ENCODE measurements around the gene CIDEB. TPM values are rescaled to one million over a fixed set of nuclear protein-coding genes. Genes with fewer than 3 reads are reported as not detected.

The CIDEB gene
- total and polyA plus RNA-seq, 2 donors (not counting 1 experiment from before 2014, with no cell fraction given), result 26.2 to 32.8 TPM

DNA sequence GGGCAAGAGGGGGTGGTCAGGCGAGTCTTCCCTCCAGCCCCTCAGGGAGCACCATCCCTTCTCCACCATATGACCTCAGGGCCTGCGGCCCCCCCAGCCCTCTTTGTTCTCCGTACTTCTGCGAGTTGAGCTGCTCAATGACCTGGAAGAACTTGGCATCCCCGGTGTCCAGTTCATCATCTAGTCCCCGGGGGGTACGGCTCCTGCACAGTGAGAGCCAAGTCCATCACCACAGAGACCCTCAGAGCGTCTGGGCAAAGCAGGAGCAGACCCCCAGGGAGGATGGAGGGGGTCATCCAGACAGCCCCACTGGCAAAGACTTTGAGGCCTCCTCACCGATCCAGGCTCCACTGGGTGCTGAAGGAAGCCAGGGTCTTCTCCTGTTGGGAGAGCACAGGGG, 18.2 kb upstream of the CIDEB start:
- peaks cover 0 to 6% (median 0%) of the 10 kb centered on the region in 4 experiments for H3K27me3 ChIP-seq (replicated peaks in 1 of 4; ENCODE audit: control extremely low read depth in 1 of 4, control insufficient read depth in 3 of 4, insufficient read depth in 4 of 4, low read length in 3 of 4)
- no peak for DNase-seq
- no peak overlapping the region for H3K4me2 ChIP-seq (replicated peaks; ENCODE audit: low read depth, low read length, poor library complexity, severe bottlenecking)
- no peak for ATAC-seq (ENCODE audit: low read depth)
- H3K4me1 Mint-ChIP-seq, result peaks cover 15% of the 10 kb centered on the region
- intact Hi-C loops (cut with micrococcal nuclease), result no loop called here
- H3K4me1 ChIP-seq (ENCODE audit: control insufficient read depth in 2 of 2, insufficient read depth in 2 of 2, low read length in 2 of 2), result peaks cover 5 to 9% of the 10 kb centered on the region in 2 donors
- H3K27ac Mint-ChIP-seq, result no peak overlapping the region
- ChIA-PET CTCF (interaction anchor here (1.9 to 9.1 kb wide), 4 partner anchors 18 to 111 kb away, joined by 5 to 65 read pairs (median 12); partner anchors contain the start of genes CIDEB and LTB4R2), POLR2A (interaction anchor here (0.8 kb wide), 1 partner anchor 15 kb away, joined by 5 read pairs; the partner anchor contains the start of gene LTB4R)
- H3K79me2 ChIP-seq (ENCODE audit: control insufficient read depth, insufficient read depth, low read length), result no peaks in the 10 kb centered on the region
- no peak overlapping the region for H3K4me3 Mint-ChIP-seq
- no peak overlapping the region for H3K4me3 ChIP-seq (ENCODE audit: control extremely low read depth in 1 of 5, extremely low read depth in 1 of 5, insufficient read depth in 1 of 5, low read depth in 2 of 5, low read length in 4 of 5)
- H3K27me3 Mint-ChIP-seq, result no peaks in the 10 kb centered on the region
- no peaks in the 10 kb centered on the region for H3K9me3 ChIP-seq (ENCODE audit: control extremely low read depth in 1 of 3, control insufficient read depth in 2 of 3, insufficient read depth in 1 of 3, low read length in 2 of 3)
- no peak for TF ChIP-seq CTCF (IDR thresholded peaks at IDR 0.05)
- TF ChIP-seq EZH2 (IDR thresholded peaks at IDR 0.05; ENCODE audit: borderline replicate concordance, insufficient read depth, low read depth, low read length, poor library complexity, severe bottlenecking), result no peak
- no peak overlapping the region for H3K9ac ChIP-seq (ENCODE audit: low read length)
- WGBS (ENCODE audit: insufficient coverage), result 93% methylated on average over 6 of the region's 9 CpGs
- no peaks in the 10 kb centered on the region for H4K20me1 ChIP-seq (ENCODE audit: control insufficient read depth, insufficient read depth, low read length, poor library complexity, severe bottlenecking)
- H3K9me3 Mint-ChIP-seq (ENCODE audit: insufficient read depth), result no peaks in the 10 kb centered on the region
- no peak overlapping the region for H3K27ac ChIP-seq (ENCODE audit: low read length in 2 of 2)
- no peak overlapping the region for H2AFZ ChIP-seq (ENCODE audit: insufficient read depth, low read depth, low read length, poor library complexity, severe bottlenecking)
- H3K36me3 ChIP-seq (replicated peaks in 1 of 2; ENCODE audit: control extremely low read depth in 1 of 2, control insufficient read depth in 1 of 2, extremely low read depth in 1 of 2, insufficient read depth in 2 of 2, low read length in 1 of 2), result no peaks in the 10 kb centered on the region

DNA sequence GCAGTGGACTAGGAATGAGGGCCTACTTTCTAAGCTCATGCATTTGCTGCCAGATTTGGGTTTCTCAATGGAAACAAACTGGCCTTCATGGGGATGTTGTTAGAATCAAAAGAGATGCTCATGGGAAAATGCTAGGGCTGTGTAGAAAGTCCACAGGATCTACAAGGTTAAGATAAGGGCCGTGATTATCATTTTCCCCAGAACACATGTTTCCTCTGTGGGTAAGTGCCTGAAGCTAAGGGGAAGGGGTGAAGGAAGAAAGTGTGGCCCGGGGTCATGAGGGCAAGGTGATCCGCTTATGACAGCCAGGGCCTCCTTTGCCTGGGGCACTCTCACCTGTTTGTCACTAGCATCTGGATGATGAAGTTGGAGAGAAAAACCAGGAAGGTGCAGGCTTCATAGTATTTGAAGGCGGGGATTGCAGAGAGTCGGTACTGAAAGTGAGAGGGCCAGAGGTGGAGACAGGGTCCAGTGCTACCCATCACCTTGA, 17.3 kb upstream of the CIDEB start:
- ChIA-PET CTCF (interaction anchor here (1.0 to 9.1 kb wide), 5 partner anchors 14 to 112 kb away, joined by 4 to 65 read pairs (median 9); partner anchors contain the start of genes CIDEB, LTB4R and LTB4R2), POLR2A (interaction anchor here (0.8 kb wide), 1 partner anchor 14 kb away, joined by 5 read pairs; the partner anchor contains the start of gene LTB4R)
- H3K79me2 ChIP-seq (ENCODE audit: control insufficient read depth, insufficient read depth, low read length), result no peaks in the 10 kb centered on the region
- no peak for ATAC-seq (ENCODE audit: low read depth)
- H3K4me2 ChIP-seq (replicated peaks; ENCODE audit: low read depth, low read length, poor library complexity, severe bottlenecking), result no peak overlapping the region
- H4K20me1 ChIP-seq (ENCODE audit: control insufficient read depth, insufficient read depth, low read length, poor library complexity, severe bottlenecking), result no peaks in the 10 kb centered on the region
- H3K9ac ChIP-seq (ENCODE audit: low read length), result no peak overlapping the region
- no peak overlapping the region for H3K4me3 ChIP-seq (ENCODE audit: control extremely low read depth in 1 of 5, extremely low read depth in 1 of 5, insufficient read depth in 1 of 5, low read depth in 2 of 5, low read length in 4 of 5)
- H2AFZ ChIP-seq (ENCODE audit: insufficient read depth, low read depth, low read length, poor library complexity, severe bottlenecking), result no peak overlapping the region
- intact Hi-C loops (cut with micrococcal nuclease), result no loop called here
- Mint-ChIP-seq H3K27ac (no peak overlapping the region), H3K9me3 (ENCODE audit: insufficient read depth) (no peaks in the 10 kb centered on the region), H3K4me3 (no peak overlapping the region), H3K27me3 (peaks cover 3% of the 10 kb centered on the region), H3K4me1 (peaks cover 15% of the 10 kb centered on the region)
- TF ChIP-seq EZH2 (IDR thresholded peaks at IDR 0.05; ENCODE audit: borderline replicate concordance, insufficient read depth, low read depth, low read length, poor library complexity, severe bottlenecking) (no peak), CTCF (IDR thresholded peaks at IDR 0.05) (no peak)
- H3K27ac ChIP-seq (ENCODE audit: low read length in 2 of 2), result no peak overlapping the region
- WGBS (ENCODE audit: insufficient coverage), result 59% methylated on average over 5 of the region's 5 CpGs
- no peaks in the 10 kb centered on the region for H3K9me3 ChIP-seq (ENCODE audit: control extremely low read depth in 1 of 3, control insufficient read depth in 2 of 3, insufficient read depth in 1 of 3, low read length in 2 of 3)
- peaks cover 5 to 9% of the 10 kb centered on the region in 2 donors for H3K4me1 ChIP-seq (ENCODE audit: control insufficient read depth in 2 of 2, insufficient read depth in 2 of 2, low read length in 2 of 2)
- H3K27me3 ChIP-seq (replicated peaks in 1 of 4; ENCODE audit: control extremely low read depth in 1 of 4, control insufficient read depth in 3 of 4, insufficient read depth in 4 of 4, low read length in 3 of 4), result peaks cover 0 to 3% (median 0%) of the 10 kb centered on the region in 4 experiments
- H3K36me3 ChIP-seq (replicated peaks in 1 of 2; ENCODE audit: control extremely low read depth in 1 of 2, control insufficient read depth in 1 of 2, extremely low read depth in 1 of 2, insufficient read depth in 2 of 2, low read length in 1 of 2), result no peaks in the 10 kb centered on the region
- no peak for DNase-seq

Measured in B cell (primary cell).